ENCODE measurements around the gene PRR11. TPM values are rescaled to one million over a fixed set of nuclear protein-coding genes. Genes with fewer than 3 reads are reported as not detected.

Gene PRR11
- total and polyA plus RNA-seq, 2 donors (not counting 1 experiment from before 2014, with no cell fraction given), result 6.1 to 18.9 TPM

DNA sequence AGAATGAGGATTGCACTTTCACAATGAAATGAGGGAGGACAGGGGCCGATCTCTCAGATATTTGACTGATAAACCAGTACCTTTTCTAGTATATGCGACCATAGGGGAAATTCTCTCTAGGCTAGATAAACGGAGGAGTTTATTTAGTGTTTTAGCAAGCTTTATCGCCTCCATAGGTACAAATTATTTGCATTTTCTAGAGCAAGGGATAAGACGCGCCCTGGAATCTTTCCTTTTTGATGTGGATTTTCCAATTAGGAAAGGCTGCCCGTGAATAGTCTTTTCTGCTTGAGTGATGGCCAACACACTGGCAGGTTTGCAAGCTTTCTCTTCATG lies 64.4 kb downstream of the PRR11 start:
- Histone ChIP-seq H3K79me2 (ENCODE audit: control insufficient read depth, insufficient read depth, low read length) (no peaks in the 10 kb centered on the region), H2AFZ (ENCODE audit: low read length) (peak overlapping the region; percentile 89), H3K4me1 (ENCODE audit: control insufficient read depth, extremely low read depth, insufficient read depth, low read length) (no peaks in the 10 kb centered on the region), H3K9ac (ENCODE audit: insufficient read depth, low read length) (no peak overlapping the region), H3K27ac (ENCODE audit: insufficient read depth, low read length) (no peak overlapping the region), H3K36me3 (ENCODE audit: control insufficient read depth, insufficient read depth, low read length) (no peaks in the 10 kb centered on the region), H3K27me3 (ENCODE audit: control insufficient read depth, insufficient read depth, low read length) (no peaks in the 10 kb centered on the region), H4K20me1 (ENCODE audit: control insufficient read depth, extremely low read depth, insufficient read depth, low read length) (no peaks in the 10 kb centered on the region), H3K4me3 (replicated peaks in 1 of 4; ENCODE audit: control extremely low read depth in 1 of 4, insufficient read depth in 1 of 4, low read depth in 3 of 4, low read length in 4 of 4) (peak overlapping the region; percentile 67 to 98 (median 76)), H3K4me2 (ENCODE audit: extremely low read depth, insufficient read depth, low read length) (peak overlapping the region; percentile 90), H3K9me3 (ENCODE audit: control insufficient read depth, insufficient read depth, low read depth, low read length) (no peaks in the 10 kb centered on the region)
- DNase-seq (ENCODE audit: low read depth in 2 of 2), result no peak
- TF ChIP-seq, protein P1, sequence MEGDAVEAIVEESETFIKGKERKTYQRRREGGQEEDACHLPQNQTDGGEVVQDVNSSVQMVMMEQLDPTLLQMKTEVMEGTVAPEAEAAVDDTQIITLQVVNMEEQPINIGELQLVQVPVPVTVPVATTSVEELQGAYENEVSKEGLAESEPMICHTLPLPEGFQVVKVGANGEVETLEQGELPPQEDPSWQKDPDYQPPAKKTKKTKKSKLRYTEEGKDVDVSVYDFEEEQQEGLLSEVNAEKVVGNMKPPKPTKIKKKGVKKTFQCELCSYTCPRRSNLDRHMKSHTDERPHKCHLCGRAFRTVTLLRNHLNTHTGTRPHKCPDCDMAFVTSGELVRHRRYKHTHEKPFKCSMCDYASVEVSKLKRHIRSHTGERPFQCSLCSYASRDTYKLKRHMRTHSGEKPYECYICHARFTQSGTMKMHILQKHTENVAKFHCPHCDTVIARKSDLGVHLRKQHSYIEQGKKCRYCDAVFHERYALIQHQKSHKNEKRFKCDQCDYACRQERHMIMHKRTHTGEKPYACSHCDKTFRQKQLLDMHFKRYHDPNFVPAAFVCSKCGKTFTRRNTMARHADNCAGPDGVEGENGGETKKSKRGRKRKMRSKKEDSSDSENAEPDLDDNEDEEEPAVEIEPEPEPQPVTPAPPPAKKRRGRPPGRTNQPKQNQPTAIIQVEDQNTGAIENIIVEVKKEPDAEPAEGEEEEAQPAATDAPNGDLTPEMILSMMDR (conservative IDR thresholded peaks at IDR 0.05 in 1 of 2, IDR thresholded peaks at IDR 0.05 in 1 of 2; ENCODE audit: low read depth in 1 of 2, low read length in 2 of 2), result no peak
- no peak for TF ChIP-seq EZH2 (IDR thresholded peaks at IDR 0.05; ENCODE audit: low read length, missing control alignments)

DNA sequence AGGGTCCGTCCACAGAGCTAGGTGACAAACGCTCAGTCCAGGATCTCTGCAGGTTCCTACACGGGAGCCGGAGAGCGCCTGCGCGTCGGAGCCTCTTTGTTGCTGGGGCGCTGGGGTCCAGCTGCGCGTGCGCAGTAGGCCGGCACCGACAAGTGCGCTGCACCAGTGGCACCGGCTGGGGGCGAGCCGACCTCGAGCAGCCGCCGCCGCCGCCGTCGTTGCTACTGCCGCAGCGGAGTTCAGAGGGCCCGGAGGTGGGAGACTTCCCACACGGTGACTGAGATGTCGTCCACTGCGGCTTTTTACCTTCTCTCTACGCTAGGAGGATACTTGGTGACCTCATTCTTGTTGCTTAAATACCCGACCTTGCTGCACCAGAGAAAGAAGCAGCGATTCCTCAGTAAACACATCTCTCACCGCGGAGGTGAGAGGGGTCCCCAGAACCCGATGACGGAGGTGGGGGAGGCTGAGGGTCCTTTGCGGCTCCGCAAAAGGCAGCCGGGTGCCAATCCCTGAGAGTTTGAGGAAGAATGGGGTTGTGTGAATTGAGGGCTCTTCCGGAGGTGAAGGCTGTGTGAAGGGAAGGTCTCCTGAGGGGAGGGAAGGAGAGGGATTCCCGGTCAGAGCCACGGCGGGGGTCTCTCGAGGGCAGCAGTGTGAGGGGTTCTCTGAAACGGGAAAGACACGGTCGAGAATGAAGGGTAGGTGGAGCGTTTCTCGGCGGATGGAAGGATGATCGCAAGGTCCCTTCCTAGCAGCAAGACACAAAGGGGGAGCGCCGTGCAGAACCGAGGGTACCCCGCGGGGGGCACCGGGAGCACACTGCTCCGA lies 65.0 kb downstream of the PRR11 start, which contains the start of gene GDPD1:
Gene GDPD1, plus strand, starts transcription at position 184 of the 831 bp plus-strand sequence. Its CDS starts 99 bp downstream, at position 283.
- peak within 1 kb of the TSS; percentile 44 for H3K9ac ChIP-seq (ENCODE audit: insufficient read depth, low read length)
- no peaks in the 10 kb centered on the region for H3K79me2 ChIP-seq (ENCODE audit: control insufficient read depth, insufficient read depth, low read length)
- peak within 1 kb of the TSS; percentile 71 to 98 (median 81) for H3K4me3 ChIP-seq (replicated peaks in 1 of 4; ENCODE audit: control extremely low read depth in 1 of 4, insufficient read depth in 1 of 4, low read depth in 3 of 4, low read length in 4 of 4)
- H3K27ac ChIP-seq (ENCODE audit: insufficient read depth, low read length), result no peak within 1 kb of the TSS
- no peak for TF ChIP-seq EZH2 (IDR thresholded peaks at IDR 0.05; ENCODE audit: low read length, missing control alignments)
- TF ChIP-seq, protein P1 (conservative IDR thresholded peaks at IDR 0.05 in 1 of 2, IDR thresholded peaks at IDR 0.05 in 1 of 2; ENCODE audit: low read depth in 1 of 2, low read length in 2 of 2), result peak; percentile 44 to 51
- peak within 1 kb of the TSS; percentile 96 for H2AFZ ChIP-seq (ENCODE audit: low read length)
- H3K4me1 ChIP-seq (ENCODE audit: control insufficient read depth, extremely low read depth, insufficient read depth, low read length), result no peaks in the 10 kb centered on the region
- peak within 1 kb of the TSS; percentile 97 for H3K4me2 ChIP-seq (ENCODE audit: extremely low read depth, insufficient read depth, low read length)
- no peaks in the 10 kb centered on the region for H3K36me3 ChIP-seq (ENCODE audit: control insufficient read depth, insufficient read depth, low read length)
- no peaks in the 10 kb centered on the region for H3K27me3 ChIP-seq (ENCODE audit: control insufficient read depth, insufficient read depth, low read length)
- no peaks in the 10 kb centered on the region for H3K9me3 ChIP-seq (ENCODE audit: control insufficient read depth, insufficient read depth, low read depth, low read length)
- H4K20me1 ChIP-seq (ENCODE audit: control insufficient read depth, extremely low read depth, insufficient read depth, low read length), result no peaks in the 10 kb centered on the region
- DNase-seq (ENCODE audit: low read depth in 2 of 2), result peak; percentile 83 to 89

DNA sequence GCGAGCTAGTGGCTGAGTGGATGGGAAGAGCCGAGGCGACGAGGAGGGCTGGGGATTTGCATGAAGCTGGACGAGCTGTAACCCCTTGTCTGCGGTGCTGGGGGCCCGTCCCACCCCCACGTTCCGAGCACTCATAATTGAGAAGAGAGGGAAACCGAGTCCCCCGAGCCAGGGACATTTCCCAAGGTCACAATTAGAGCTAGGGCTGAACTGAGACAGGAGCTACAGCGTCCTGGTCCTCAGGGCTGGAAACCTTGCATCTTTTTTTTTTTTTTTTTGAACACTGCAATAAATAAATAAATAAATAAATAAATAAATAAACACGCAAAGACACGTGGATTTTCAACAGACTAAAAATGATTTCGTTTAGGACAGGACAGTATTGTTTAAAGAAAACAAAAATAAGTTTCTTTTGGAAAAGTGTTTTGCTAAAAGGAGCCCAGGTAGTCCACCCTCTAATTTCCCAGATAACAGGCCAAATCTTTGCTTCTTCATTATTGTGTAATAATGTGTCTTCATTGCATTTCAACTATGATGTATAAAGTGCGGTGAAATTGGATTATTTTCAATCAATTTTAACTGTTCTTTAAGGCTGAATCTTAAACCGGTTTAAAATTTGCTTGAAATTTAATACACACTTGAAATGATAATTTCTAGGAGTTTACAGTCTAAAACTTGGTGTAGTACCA lies 65.8 kb downstream of the PRR11 start:
- no peak overlapping the region for H3K9ac ChIP-seq (ENCODE audit: insufficient read depth, low read length)
- H3K4me2 ChIP-seq (ENCODE audit: extremely low read depth, insufficient read depth, low read length), result peak overlapping the region; percentile 97
- no peak for DNase-seq (ENCODE audit: low read depth in 2 of 2)
- H3K9me3 ChIP-seq (ENCODE audit: control insufficient read depth, insufficient read depth, low read depth, low read length), result no peaks in the 10 kb centered on the region
- H3K27me3 ChIP-seq (ENCODE audit: control insufficient read depth, insufficient read depth, low read length), result no peaks in the 10 kb centered on the region
- no peak overlapping the region for H3K27ac ChIP-seq (ENCODE audit: insufficient read depth, low read length)
- H3K79me2 ChIP-seq (ENCODE audit: control insufficient read depth, insufficient read depth, low read length), result no peaks in the 10 kb centered on the region
- no peaks in the 10 kb centered on the region for H3K36me3 ChIP-seq (ENCODE audit: control insufficient read depth, insufficient read depth, low read length)
- TF ChIP-seq, protein P1 (conservative IDR thresholded peaks at IDR 0.05 in 1 of 2, IDR thresholded peaks at IDR 0.05 in 1 of 2; ENCODE audit: low read depth in 1 of 2, low read length in 2 of 2), result no peak
- TF ChIP-seq EZH2 (IDR thresholded peaks at IDR 0.05; ENCODE audit: low read length, missing control alignments), result no peak
- H3K4me1 ChIP-seq (ENCODE audit: control insufficient read depth, extremely low read depth, insufficient read depth, low read length), result no peaks in the 10 kb centered on the region
- H3K4me3 ChIP-seq (replicated peaks in 1 of 4; ENCODE audit: control extremely low read depth in 1 of 4, insufficient read depth in 1 of 4, low read depth in 3 of 4, low read length in 4 of 4), result peak overlapping the region; percentile 71 to 98 (median 81)
- peak overlapping the region; percentile 96 for H2AFZ ChIP-seq (ENCODE audit: low read length)
- H4K20me1 ChIP-seq (ENCODE audit: control insufficient read depth, extremely low read depth, insufficient read depth, low read length), result no peaks in the 10 kb centered on the region

Measured in fibroblast of lung (primary cell).